Upper lobe of left lung (tissue), 4 donors: ENCODE measurements around the gene COL27A1.

Source experiments
- CTCF ChIP-seq, 6 experiments: fragments of 450-650 bp in 4 of 6; fragments of 200-600 bp in 2 of 6; sonication (generic) in 2 of 6; IDR thresholded peaks; one replicate each; pipeline ENCODE4 v1.5.1; 2016 to 2019; ENCODE audit warnings: antibody characterized with exemption in 6 of 6
- POLR2A ChIP-seq, 4 donors: fragments of 450-650 bp; IDR thresholded peaks; one replicate each; pipeline ENCODE4 v1.5.1; 2016 to 2017; ENCODE audit warnings: antibody characterized with exemption in 4 of 4, mild to moderate bottlenecking in 2 of 4

GRCh38 chr9:114291886-114292590 lies 136.7 kb downstream of the COL27A1 start:
- TF ChIP-seq CTCF (IDR thresholded peaks at IDR 0.05) (no peak), POLR2A (IDR thresholded peaks at IDR 0.05) (no peak)
